ENCODE data around the gene CEACAM20. TPM values are rescaled to one million over a fixed set of nuclear protein-coding genes. Genes with fewer than 3 reads are reported as not detected.
"Not testable (repeated sequence)": the region's sequence is repeated elsewhere in the genome, so short reads cannot be mapped to it uniquely, and the experiment has no call there.

Gene CEACAM20
- total RNA-seq, 2 experiments from 2014 or later: not detected

DNA sequence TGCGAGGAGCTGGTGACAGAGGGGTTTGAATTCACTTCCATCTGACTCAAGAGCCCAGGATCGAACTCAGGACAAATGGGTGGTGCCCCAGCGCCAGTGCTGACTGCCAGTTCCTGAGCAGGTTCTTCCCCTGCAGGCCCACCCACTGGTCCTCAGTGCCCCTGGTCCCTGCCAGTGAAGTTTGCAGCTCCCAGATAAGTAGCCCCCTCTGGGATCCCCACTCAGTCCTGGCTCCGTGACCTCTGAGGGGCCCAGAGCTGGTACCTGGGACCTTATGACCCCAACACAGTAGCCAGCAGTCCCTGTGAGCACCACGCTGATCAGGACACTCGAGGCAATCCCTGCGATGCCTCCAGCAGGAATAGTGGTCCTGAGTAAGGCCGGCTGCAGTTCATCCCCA lies 11.3 kb upstream of the CEACAM20 start:
- Mint-ChIP-seq H3K9me3 (peaks cover 14% of the 10 kb centered on the region), H3K27me3 (peaks cover 4% of the 10 kb centered on the region), H3K27ac (no peak overlapping the region), H3K36me3 (no peaks in the 10 kb centered on the region), H3K4me1 (ENCODE audit: low read depth) (no peaks in the 10 kb centered on the region), H3K4me3 (no peak overlapping the region)
- intact Hi-C loops (cut with micrococcal nuclease): no loop called here
- POLR2A ChIA-PET: no interaction called here
- CTCF ChIA-PET: no interaction called here
- no peak for DNase-seq

DNA sequence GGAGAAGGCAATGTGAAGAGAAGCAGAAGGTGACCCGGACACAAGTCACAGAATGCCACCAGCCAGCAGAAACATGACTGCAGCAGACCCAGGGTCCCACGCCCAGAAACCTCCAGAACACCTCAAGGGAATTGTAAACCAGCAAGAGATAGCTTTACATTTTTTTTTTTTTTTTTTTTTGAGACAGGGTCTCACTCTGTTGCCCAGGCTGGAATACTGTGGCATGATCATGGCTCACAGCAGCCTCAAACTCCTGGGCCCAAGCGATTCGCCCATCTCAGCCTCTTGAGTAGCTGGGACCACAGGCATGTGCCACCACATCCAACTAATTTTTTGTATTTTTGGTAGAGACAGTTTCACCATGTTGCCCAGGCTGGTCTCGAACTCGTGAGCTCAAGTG lies 10.5 kb upstream of the CEACAM20 start:
- Mint-ChIP-seq H3K4me3 (no peak overlapping the region), H3K36me3 (no peaks in the 10 kb centered on the region), H3K4me1 (ENCODE audit: low read depth) (no peaks in the 10 kb centered on the region), H3K27ac (no peak overlapping the region), H3K9me3 (peaks cover 22% of the 10 kb centered on the region), H3K27me3 (peaks cover 4% of the 10 kb centered on the region)
- intact Hi-C loops (cut with micrococcal nuclease): no loop called here
- POLR2A ChIA-PET: no interaction called here
- CTCF ChIA-PET: no interaction called here
- no peak for DNase-seq

DNA sequence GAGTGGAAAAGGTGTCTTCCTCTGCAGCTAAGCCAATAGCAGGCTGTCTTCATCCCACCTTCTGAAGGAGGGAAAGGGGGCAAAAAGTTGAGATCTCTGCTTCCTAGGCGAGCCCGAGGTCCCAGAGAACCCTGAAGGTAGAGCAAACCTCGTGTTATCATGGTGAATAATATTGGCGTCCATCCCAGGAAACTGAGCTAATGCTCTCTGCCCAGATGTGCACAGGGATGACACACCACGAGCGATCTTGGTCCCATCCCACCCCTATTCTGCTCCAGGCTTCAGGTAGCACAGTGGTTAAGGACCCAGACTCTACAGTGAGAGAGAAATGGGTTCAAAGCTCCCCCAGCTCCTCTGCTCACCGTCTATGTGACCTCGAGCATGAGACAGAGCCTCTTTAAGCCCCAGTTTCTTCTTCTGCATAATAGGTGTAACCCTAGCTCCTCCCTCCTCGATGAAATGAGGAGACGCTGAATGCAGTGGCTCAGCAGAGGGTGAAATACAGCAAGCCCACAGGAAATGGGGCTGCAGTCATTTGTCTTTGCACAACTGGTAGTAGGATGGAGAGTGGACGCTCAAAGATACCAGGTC lies 9.9 kb upstream of the CEACAM20 start:
- peaks cover 22% of the 10 kb centered on the region for H3K9me3 Mint-ChIP-seq
- POLR2A ChIA-PET: no interaction called here
- CTCF ChIA-PET: no interaction called here
- no peaks in the 10 kb centered on the region for H3K36me3 Mint-ChIP-seq
- no peak overlapping the region for H3K27ac Mint-ChIP-seq
- no peak for DNase-seq
- intact Hi-C loops (cut with micrococcal nuclease): no loop called here
- peaks cover 4% of the 10 kb centered on the region for H3K27me3 Mint-ChIP-seq
- no peaks in the 10 kb centered on the region for H3K4me1 Mint-ChIP-seq (ENCODE audit: low read depth)
- no peak overlapping the region for H3K4me3 Mint-ChIP-seq

DNA sequence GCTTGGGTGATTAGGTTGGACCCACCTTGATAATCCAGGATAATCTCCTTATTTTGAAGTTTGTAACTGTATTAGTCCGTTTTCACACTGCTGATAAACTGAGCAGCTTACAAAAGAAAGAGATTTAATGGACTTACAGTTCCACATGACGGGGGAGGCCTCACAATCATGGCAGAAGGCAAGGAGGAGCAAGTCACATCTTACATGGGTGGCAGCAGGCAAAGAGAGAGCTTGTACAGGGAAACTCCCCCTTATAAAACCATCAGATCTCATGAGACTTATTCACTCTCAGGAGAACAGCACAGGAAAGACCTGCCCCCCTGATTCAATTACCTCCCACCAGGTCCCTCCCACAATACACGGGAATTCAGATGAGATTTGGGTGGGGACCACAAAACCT lies 5.9 kb upstream of the CEACAM20 start:
- H3K4me3 Mint-ChIP-seq; intact Hi-C loops (cut with micrococcal nuclease); CTCF ChIA-PET; H3K36me3 Mint-ChIP-seq; DNase-seq; H3K27ac Mint-ChIP-seq; POLR2A ChIA-PET; H3K4me1 Mint-ChIP-seq (ENCODE audit: low read depth): not testable (repeated sequence)
- peaks cover 22% of the 10 kb centered on the region for H3K9me3 Mint-ChIP-seq
- H3K27me3 Mint-ChIP-seq: peaks cover 10% of the 10 kb centered on the region

DNA sequence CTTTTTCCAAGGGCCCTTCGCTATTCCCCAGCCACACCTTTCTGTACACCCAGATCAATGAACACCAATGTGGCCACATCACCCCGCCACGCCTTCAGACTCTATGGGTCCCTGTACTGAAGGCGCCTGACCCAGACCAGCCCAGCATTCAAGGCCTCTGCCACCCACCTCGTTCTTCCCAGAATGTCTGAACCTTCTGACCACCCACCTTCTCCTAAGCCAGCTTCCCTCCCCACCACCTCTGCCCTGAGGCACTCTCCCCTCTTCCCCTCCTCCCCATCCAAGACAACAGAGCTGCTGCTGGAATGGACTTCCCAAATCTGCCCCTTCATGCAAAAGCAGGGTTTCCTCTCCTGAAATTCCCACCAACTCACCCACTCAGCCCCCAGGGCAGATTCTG lies 3.3 kb upstream of the CEACAM20 start:
- intact Hi-C loops (cut with micrococcal nuclease): no loop called here
- H3K27me3 Mint-ChIP-seq: peaks cover 7% of the 10 kb centered on the region
- H3K36me3 Mint-ChIP-seq: peaks cover 2% of the 10 kb centered on the region
- H3K27ac Mint-ChIP-seq: no peak overlapping the region
- peaks cover 23% of the 10 kb centered on the region for H3K9me3 Mint-ChIP-seq
- ChIA-PET CTCF (no interaction called here), POLR2A (no interaction called here)
- H3K4me3 Mint-ChIP-seq: no peak overlapping the region
- H3K4me1 Mint-ChIP-seq (ENCODE audit: low read depth): no peaks in the 10 kb centered on the region
- no peak for DNase-seq

DNA sequence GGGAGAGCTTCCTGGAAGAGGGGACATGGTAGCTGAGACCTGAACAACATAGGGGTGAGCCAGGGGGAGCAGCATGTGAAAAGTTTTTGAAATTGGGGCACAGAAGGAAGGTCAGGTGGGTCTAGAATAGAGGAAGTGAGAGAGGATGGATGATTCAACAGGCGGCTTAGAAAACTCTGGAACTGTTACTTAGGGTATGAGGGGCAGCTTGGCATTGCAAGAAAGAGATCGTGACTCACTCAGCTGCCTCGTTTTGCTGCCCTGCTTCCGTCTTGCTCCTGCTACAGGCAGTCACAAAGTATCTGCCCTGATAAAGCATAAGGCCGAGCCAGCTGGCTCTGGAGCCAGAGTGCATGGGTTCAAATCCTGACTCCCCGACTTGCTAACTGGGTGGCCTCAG lies 1.3 kb upstream of the CEACAM20 start:
- CTCF ChIA-PET: interaction anchor here (0.6 kb wide), 1 partner anchor 1575 kb away, joined by 3 read pairs; no protein-coding TSS in a partner anchor
- H3K36me3 Mint-ChIP-seq: peaks cover 2% of the 10 kb centered on the region

DNA sequence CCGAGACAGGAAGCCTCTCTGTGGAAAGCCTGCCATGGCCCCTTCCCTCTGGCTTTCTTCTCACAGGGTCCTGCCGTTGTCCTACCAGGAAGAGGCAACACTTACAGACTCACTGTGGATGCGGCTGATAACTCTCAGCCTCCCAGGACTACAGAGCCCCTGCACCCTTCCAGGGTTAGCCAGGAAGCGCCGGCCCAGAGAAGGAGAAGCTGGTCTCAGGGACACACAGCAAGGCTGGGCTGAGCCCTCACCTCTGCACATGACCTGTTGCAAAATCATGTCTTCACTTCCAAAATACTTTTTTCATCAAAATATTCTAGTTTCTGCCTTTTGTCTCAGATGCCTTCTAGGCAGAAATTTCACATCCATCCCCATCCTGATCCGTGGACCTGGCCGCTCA lies 1.9 kb downstream of the CEACAM20 start:
- peaks cover 4% of the 10 kb centered on the region for H3K9me3 Mint-ChIP-seq
- CTCF ChIA-PET: no interaction called here

More for the DNA sequence above, 1.3 kb upstream of the CEACAM20 start:
- H3K4me3 Mint-ChIP-seq: no peak overlapping the region
- peaks cover 12% of the 10 kb centered on the region for H3K9me3 Mint-ChIP-seq
- H3K4me1 Mint-ChIP-seq (ENCODE audit: low read depth): no peaks in the 10 kb centered on the region
- H3K27me3 Mint-ChIP-seq: peaks cover 7% of the 10 kb centered on the region
- DNase-seq: no peak
- intact Hi-C loops (cut with micrococcal nuclease): no loop called here
- POLR2A ChIA-PET: no interaction called here
- H3K27ac Mint-ChIP-seq: no peak overlapping the region

DNA sequence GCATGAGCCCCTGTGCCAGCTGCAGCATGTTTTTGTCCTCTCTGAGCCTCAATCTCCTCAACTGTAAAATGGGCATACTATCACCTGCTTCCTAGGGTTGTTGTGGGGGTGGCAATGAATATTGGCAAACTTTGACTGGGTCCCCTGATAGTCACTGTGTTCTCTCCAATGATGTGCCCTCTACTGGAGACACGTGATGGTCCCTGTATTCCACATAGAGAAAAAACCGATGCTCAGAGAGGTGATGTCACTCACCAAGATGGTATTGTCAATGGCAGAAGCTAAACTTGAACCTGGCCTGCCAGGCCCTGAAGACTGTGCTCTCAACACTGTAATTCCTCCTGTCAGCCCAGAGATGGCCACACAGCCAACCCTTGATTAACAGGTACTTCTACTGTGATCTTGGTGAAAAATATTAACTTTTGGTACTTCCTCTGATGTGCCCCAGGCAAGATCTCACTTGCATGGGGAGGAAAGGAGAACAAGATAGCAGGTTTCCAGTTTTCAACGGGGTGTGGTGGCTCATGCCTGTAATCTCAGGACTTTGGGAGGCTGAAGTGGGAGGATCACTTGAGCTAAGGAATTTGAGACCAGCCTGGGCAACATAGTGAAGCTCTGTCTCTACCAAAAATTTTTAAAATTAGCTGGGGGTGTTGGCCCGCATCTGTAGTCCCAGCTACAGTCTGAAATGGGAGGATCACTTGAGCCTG lies 3.6 kb downstream of the CEACAM20 start:
- CTCF ChIA-PET: no interaction called here
- DNase-seq: no peak
- POLR2A ChIA-PET: no interaction called here
- intact Hi-C loops (cut with micrococcal nuclease): no loop called here
- Mint-ChIP-seq H3K4me3 (no peak overlapping the region), H3K36me3 (no peaks in the 10 kb centered on the region), H3K27ac (no peak overlapping the region), H3K9me3 (peaks cover 4% of the 10 kb centered on the region), H3K27me3 (peaks cover under 1% of the 10 kb centered on the region), H3K4me1 (ENCODE audit: low read depth) (no peaks in the 10 kb centered on the region)

More for the DNA sequence above, 1.9 kb downstream of the CEACAM20 start:
- peaks cover 2% of the 10 kb centered on the region for H3K27me3 Mint-ChIP-seq
- H3K4me1 Mint-ChIP-seq (ENCODE audit: low read depth): no peaks in the 10 kb centered on the region
- H3K27ac Mint-ChIP-seq: no peak overlapping the region
- intact Hi-C loops (cut with micrococcal nuclease): no loop called here
- DNase-seq: no peak
- no peak overlapping the region for H3K4me3 Mint-ChIP-seq
- no peaks in the 10 kb centered on the region for H3K36me3 Mint-ChIP-seq
- POLR2A ChIA-PET: no interaction called here

DNA sequence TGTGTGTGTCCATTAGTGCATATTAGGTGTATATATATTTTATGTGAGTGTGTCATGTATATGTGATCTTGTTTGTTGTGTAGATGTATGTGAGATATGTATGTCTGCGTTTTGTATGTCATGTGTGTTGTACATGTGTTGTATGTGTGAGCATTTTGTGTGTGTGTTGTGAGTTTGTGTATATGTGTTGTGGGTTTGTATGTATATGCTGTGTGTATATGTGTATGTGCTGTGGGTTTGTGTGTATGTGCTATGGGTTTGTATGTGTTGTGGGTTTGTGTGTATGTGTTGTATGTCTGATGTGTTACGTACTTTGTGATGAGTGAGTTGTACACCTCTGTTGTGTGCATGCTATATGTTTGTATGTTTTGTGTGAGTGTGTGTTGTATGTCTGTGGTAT lies 8.1 kb downstream of the CEACAM20 start:
- no peak for DNase-seq
- intact Hi-C loops (cut with micrococcal nuclease): no loop called here
- no peaks in the 10 kb centered on the region for H3K4me1 Mint-ChIP-seq (ENCODE audit: low read depth)
- H3K4me3 Mint-ChIP-seq: no peak overlapping the region
- ChIA-PET POLR2A (no interaction called here), CTCF (no interaction called here)
- H3K9me3 Mint-ChIP-seq: peaks cover 8% of the 10 kb centered on the region
- no peaks in the 10 kb centered on the region for H3K36me3 Mint-ChIP-seq
- H3K27ac Mint-ChIP-seq: no peak overlapping the region
- no peaks in the 10 kb centered on the region for H3K27me3 Mint-ChIP-seq

DNA sequence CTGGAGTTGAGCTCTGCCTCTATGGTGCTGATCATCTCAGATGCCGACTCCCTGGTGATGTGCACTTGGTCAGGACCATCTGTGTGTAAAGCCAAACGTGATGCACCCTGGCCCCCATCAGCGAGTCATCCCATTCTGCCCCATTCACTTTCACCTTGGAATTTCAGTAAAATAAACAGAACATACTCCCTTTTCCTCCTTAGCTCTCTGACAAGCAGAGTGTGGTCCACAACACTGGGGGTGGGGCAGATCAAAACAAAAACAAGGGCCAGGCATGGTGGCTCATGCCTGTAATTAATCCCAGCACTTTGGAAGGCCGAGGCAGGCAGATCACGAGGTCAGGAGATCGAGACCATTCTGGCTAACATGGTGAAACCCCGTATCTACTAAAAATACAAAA lies 12.3 kb downstream of the CEACAM20 start:
- no peak for DNase-seq
- Mint-ChIP-seq H3K4me1 (ENCODE audit: low read depth) (no peaks in the 10 kb centered on the region), H3K27me3 (peaks cover 3% of the 10 kb centered on the region), H3K27ac (no peak overlapping the region), H3K36me3 (peaks cover 2% of the 10 kb centered on the region), H3K9me3 (peaks cover 18% of the 10 kb centered on the region), H3K4me3 (no peak overlapping the region)
- CTCF ChIA-PET: no interaction called here
- intact Hi-C loops (cut with micrococcal nuclease): no loop called here
- POLR2A ChIA-PET: no interaction called here

DNA sequence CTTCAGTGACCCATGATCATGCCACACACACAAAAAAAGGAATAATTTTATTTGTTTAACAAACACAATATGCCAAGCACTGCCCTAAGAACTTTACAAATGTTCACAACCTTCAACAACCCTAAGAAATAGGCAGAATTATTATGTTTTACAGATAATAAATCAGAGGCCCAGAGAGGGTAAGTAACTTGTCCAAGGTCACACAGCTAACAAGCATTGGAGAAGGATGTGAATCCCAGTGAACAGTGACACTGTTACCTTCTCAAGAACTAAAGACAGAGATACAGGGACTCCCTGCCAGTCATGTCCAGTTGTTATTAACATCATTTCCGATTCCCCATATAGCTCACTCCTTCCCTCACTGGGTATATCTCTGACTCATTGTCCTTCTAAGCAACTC lies 13.6 kb downstream of the CEACAM20 start:
- Mint-ChIP-seq H3K27ac (no peak overlapping the region), H3K36me3 (peaks cover 2% of the 10 kb centered on the region), H3K4me1 (ENCODE audit: low read depth) (no peaks in the 10 kb centered on the region), H3K4me3 (no peak overlapping the region), H3K27me3 (peaks cover 3% of the 10 kb centered on the region), H3K9me3 (peaks cover 24% of the 10 kb centered on the region)
- CTCF ChIA-PET: no interaction called here
- POLR2A ChIA-PET: no interaction called here
- no peak for DNase-seq
- intact Hi-C loops (cut with micrococcal nuclease): no loop called here

DNA sequence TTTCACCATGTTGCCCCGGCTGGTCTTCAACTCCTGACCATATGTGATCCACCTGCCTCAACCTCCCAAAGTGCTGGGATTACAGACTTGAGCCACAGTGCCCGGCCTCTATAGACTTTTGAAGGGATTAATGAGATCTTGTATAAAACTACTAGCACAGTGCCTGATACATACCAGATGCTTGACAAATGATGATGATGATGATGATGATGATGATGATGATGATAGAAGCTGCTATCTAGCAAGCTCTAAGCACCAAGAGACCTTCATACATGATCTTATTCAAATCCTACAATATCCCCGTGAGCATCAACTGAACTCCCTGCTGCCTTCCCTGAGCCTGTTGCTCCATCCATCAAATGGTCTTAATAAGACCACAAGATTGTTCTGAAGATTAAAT lies 14.4 kb downstream of the CEACAM20 start:
- Mint-ChIP-seq H3K36me3 (peaks cover 2% of the 10 kb centered on the region), H3K27me3 (peaks cover 3% of the 10 kb centered on the region), H3K27ac (no peak overlapping the region), H3K9me3 (peaks cover 24% of the 10 kb centered on the region), H3K4me1 (ENCODE audit: low read depth) (no peaks in the 10 kb centered on the region), H3K4me3 (no peak overlapping the region)
- POLR2A ChIA-PET: no interaction called here
- DNase-seq: no peak
- intact Hi-C loops (cut with micrococcal nuclease): no loop called here
- CTCF ChIA-PET: no interaction called here
